Chondrocyte (in vitro differentiated cells): ENCODE measurements around the gene TTC22. TPM values are rescaled to one million over a fixed set of nuclear protein-coding genes. Genes with fewer than 3 reads are reported as not detected.
A peak's percentile ranks its signal among the peaks of the same experiment; 100 is the strongest.

Experiments
- DNase-seq: peaks from one replicate; pipeline ENCODE4 v3.0.0; 2021; ENCODE audit warnings: mixed read lengths, low spot score
- H3K27ac Mint-ChIP-seq: one replicate; pipeline ENCODE4 v1.8.0; 2021; ENCODE audit warnings: mild to moderate bottlenecking, moderate library complexity, mixed read lengths; ENCODE audit not compliant: unreplicated experiment
- H3K27me3 Mint-ChIP-seq: 2 replicates; pipeline ENCODE4 v1.8.0; 2021; ENCODE audit warnings: low read depth, mixed read lengths
- H3K36me3 Mint-ChIP-seq: 2 replicates; pipeline ENCODE4 v1.8.0; 2021; ENCODE audit warnings: low read depth, mixed read lengths
- H3K4me1 Mint-ChIP-seq: 2 replicates; pipeline ENCODE4 v1.8.0; 2021; ENCODE audit warnings: low read depth, mild to moderate bottlenecking, mixed read lengths
- H3K4me3 Mint-ChIP-seq: one replicate; pipeline ENCODE4 v1.8.0; 2021; ENCODE audit warnings: mild to moderate bottlenecking, moderate library complexity, mixed read lengths; ENCODE audit not compliant: unreplicated experiment
- H3K9me3 Mint-ChIP-seq: 2 replicates; pipeline ENCODE4 v1.8.0; 2021; ENCODE audit warnings: low read depth, mixed read lengths
- total RNA-seq: library from RNA; stranded (reverse); gene quantifications from 3 replicates; pipeline ENCODE4 v1.2.1, GENCODE V29; 2021
- TF ChIP-seq, protein P1 (sequence below): fragments of 200-600 bp; sonication (generic); IDR thresholded peaks from 2 replicates; pipeline ENCODE4 v1.5.0; 2021; ENCODE audit warnings: antibody characterized with exemption, mild to moderate bottlenecking, moderate library complexity

TTC22 gene
- total RNA-seq, 1 donor from 2014 or later, result not detected

DNA sequence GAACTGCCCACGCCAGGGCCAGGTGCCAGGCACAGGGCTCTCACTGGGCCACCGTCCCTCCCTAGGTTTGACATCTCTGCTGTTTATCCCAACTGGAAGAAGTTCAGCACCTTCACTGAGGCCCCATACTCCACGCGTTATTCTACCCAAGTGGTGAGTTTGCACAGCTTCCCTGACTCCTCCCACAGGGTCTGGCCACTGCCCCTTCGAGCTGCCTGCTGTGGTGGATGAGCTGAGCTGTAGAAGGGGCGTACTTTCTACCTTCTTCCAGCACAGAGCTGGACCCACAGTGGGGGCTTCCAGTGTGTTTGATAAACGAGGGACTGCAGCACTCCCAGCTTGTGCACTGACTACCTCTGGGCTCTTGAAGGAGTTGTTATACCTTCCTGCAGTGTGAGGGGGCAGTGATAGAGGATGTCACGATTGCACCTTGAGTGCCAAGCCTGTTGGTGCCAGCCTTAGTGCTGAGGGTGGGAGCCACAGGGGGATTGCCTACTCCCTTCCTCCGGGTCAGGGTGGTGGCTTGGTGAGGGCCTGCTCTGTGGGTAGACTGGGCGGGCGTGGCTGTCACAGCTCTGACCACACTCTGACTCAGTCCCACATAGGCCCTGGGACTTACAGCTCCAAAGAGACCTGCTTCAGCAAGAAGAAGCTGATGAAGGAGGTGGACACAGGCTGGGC lies 5.9 kb upstream of the TTC22 start:
- no peak for DNase-seq
- Mint-ChIP-seq H3K27ac (no peak overlapping the region), H3K9me3 (no peaks in the 10 kb centered on the region), H3K4me1 (no peaks in the 10 kb centered on the region), H3K36me3 (no peaks in the 10 kb centered on the region), H3K27me3 (peaks cover 4% of the 10 kb centered on the region), H3K4me3 (no peak overlapping the region)
- TF ChIP-seq, protein P1, sequence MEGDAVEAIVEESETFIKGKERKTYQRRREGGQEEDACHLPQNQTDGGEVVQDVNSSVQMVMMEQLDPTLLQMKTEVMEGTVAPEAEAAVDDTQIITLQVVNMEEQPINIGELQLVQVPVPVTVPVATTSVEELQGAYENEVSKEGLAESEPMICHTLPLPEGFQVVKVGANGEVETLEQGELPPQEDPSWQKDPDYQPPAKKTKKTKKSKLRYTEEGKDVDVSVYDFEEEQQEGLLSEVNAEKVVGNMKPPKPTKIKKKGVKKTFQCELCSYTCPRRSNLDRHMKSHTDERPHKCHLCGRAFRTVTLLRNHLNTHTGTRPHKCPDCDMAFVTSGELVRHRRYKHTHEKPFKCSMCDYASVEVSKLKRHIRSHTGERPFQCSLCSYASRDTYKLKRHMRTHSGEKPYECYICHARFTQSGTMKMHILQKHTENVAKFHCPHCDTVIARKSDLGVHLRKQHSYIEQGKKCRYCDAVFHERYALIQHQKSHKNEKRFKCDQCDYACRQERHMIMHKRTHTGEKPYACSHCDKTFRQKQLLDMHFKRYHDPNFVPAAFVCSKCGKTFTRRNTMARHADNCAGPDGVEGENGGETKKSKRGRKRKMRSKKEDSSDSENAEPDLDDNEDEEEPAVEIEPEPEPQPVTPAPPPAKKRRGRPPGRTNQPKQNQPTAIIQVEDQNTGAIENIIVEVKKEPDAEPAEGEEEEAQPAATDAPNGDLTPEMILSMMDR, result no peak

GRCh38 chr1:54805981-54806381 lies 4.9 kb upstream of the TTC22 start:
- Mint-ChIP-seq H3K9me3 (no peaks in the 10 kb centered on the region), H3K36me3 (no peaks in the 10 kb centered on the region), H3K4me3 (no peak overlapping the region), H3K27ac (no peak overlapping the region), H3K27me3 (peaks cover 9% of the 10 kb centered on the region), H3K4me1 (no peaks in the 10 kb centered on the region)
- no peak for DNase-seq
- TF ChIP-seq, protein P1, result no peak

GRCh38 chr1:54805466-54805865 lies 4.3 kb upstream of the TTC22 start:
- no peak overlapping the region for H3K4me3 Mint-ChIP-seq
- H3K27me3 Mint-ChIP-seq, result peaks cover 9% of the 10 kb centered on the region
- no peaks in the 10 kb centered on the region for H3K9me3 Mint-ChIP-seq
- H3K36me3 Mint-ChIP-seq, result no peaks in the 10 kb centered on the region
- no peak for DNase-seq
- TF ChIP-seq, protein P1, result no peak
- H3K27ac Mint-ChIP-seq, result no peak overlapping the region
- no peaks in the 10 kb centered on the region for H3K4me1 Mint-ChIP-seq

GRCh38 chr1:54804471-54805132 lies 3.5 kb upstream of the TTC22 start:
- peak; percentile 62 for DNase-seq
- Mint-ChIP-seq H3K9me3 (no peaks in the 10 kb centered on the region), H3K4me3 (no peak overlapping the region), H3K4me1 (no peaks in the 10 kb centered on the region), H3K27me3 (peaks cover 13% of the 10 kb centered on the region), H3K36me3 (no peaks in the 10 kb centered on the region), H3K27ac (no peak overlapping the region)
- TF ChIP-seq, protein P1, result no peak

DNA sequence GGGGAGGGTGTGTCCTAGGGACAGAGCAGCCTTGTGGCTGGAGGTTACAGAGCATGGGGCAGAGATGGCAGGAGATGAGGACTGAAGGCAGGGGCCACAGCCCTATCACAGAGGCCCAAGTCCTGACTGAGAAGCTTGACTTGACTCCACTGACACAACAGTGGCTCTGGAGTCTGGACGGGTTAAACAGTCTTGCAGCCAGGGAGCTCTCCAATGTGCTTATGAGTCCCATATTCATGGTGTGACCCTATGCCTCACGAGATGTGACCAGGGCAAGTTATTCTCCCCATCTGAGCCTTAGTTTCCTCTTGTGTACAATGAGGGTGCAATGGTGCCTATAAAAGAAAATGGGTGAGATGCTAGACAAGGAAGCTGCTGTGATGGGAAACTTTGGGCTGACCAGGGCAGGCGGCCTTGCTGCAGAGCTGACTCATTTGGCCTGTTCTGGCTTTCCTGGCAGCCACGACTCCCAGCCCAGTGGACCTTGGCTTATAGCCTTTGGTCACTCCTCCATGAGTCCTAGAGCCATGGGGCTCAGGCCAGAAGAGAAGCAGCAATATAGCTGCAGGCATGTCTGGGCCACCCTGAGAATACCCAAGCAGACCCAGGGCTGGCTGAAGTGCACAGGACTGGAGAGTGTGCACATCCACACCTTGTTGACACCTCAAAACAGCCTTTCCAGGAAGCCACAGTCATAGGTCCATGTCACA lies 2.8 kb upstream of the TTC22 start:
- TF ChIP-seq, protein P1, result no peak
- H3K27ac Mint-ChIP-seq, result no peak overlapping the region
- H3K9me3 Mint-ChIP-seq, result no peaks in the 10 kb centered on the region
- H3K4me3 Mint-ChIP-seq, result no peak overlapping the region
- no peaks in the 10 kb centered on the region for H3K4me1 Mint-ChIP-seq
- DNase-seq, result peak; percentile 29
- no peaks in the 10 kb centered on the region for H3K36me3 Mint-ChIP-seq
- H3K27me3 Mint-ChIP-seq, result peaks cover 15% of the 10 kb centered on the region
